Stimulated activated naive CD8-positive, alpha-beta T cell treated with anti-CD3 and anti-CD28 coated beads, Interleukin-15, Interleukin-2, amounts not matched to agents 100 ng/mL and 50 ng/mL, for 24 hours (primary cell): ENCODE data around the gene FBLIM1.

Experiments
- H3K27ac Mint-ChIP-seq: one replicate; pipeline ENCODE4 v1.8.0; 2021; ENCODE audit warnings: mild to moderate bottlenecking, mixed read lengths
- H3K27me3 Mint-ChIP-seq: one replicate; pipeline ENCODE4 v1.8.0; 2021; ENCODE audit warnings: mixed read lengths
- H3K36me3 Mint-ChIP-seq: one replicate; pipeline ENCODE4 v1.8.0; 2021; ENCODE audit warnings: low read depth, mixed read lengths
- H3K4me1 Mint-ChIP-seq: one replicate; pipeline ENCODE4 v1.8.0; 2021; ENCODE audit warnings: low read depth, mixed read lengths
- H3K4me3 Mint-ChIP-seq: one replicate; pipeline ENCODE4 v1.8.0; 2021; ENCODE audit warnings: mild to moderate bottlenecking, mixed read lengths
- H3K9me3 Mint-ChIP-seq: one replicate; pipeline ENCODE4 v1.8.0; 2021; ENCODE audit warnings: mixed read lengths

FBLIM1 gene

GRCh38 chr1:15749399-15750291 is 8.9 kb upstream of the FBLIM1 start:
- H3K4me3 Mint-ChIP-seq: no peak overlapping the region
- no peaks in the 10 kb centered on the region for H3K9me3 Mint-ChIP-seq
- H3K4me1 Mint-ChIP-seq: no peaks in the 10 kb centered on the region
- no peaks in the 10 kb centered on the region for H3K36me3 Mint-ChIP-seq
- no peak overlapping the region for H3K27ac Mint-ChIP-seq
- no peaks in the 10 kb centered on the region for H3K27me3 Mint-ChIP-seq

- Mint-ChIP-seq H3K9me3 (no peaks in the 10 kb centered on the region), H3K27ac (no peak overlapping the region), H3K4me1 (no peaks in the 10 kb centered on the region), H3K27me3 (peaks cover 6% of the 10 kb centered on the region), H3K36me3 (no peaks in the 10 kb centered on the region), H3K4me3 (no peak overlapping the region)
These were observed 7.7 kb upstream of the FBLIM1 start for GRCh38 chr1:15750924-15751323.

- Mint-ChIP-seq H3K27ac (no peak overlapping the region), H3K27me3 (peaks cover 14% of the 10 kb centered on the region), H3K4me1 (peaks cover 6% of the 10 kb centered on the region), H3K36me3 (no peaks in the 10 kb centered on the region), H3K9me3 (no peaks in the 10 kb centered on the region), H3K4me3 (no peak overlapping the region)
These were observed 6.9 kb upstream of the FBLIM1 start for GRCh38 chr1:15751717-15752116.

- Mint-ChIP-seq H3K4me3 (no peak overlapping the region), H3K27ac (no peak overlapping the region)
These were observed 4.8 kb upstream of the FBLIM1 start for GRCh38 chr1:15753776-15754175.

GRCh38 chr1:15755021-15755645 is 3.5 kb upstream of the FBLIM1 start:
- Mint-ChIP-seq H3K27me3 (peaks cover 33% of the 10 kb centered on the region), H3K4me3 (no peak overlapping the region), H3K9me3 (no peaks in the 10 kb centered on the region)

More at GRCh38 chr1:15753776-15754175, 4.8 kb upstream of the FBLIM1 start:
- peaks cover 14% of the 10 kb centered on the region for H3K4me1 Mint-ChIP-seq
- H3K36me3 Mint-ChIP-seq: no peaks in the 10 kb centered on the region
- H3K27me3 Mint-ChIP-seq: peaks cover 28% of the 10 kb centered on the region
- H3K9me3 Mint-ChIP-seq: no peaks in the 10 kb centered on the region

GRCh38 chr1:15755646-15756040 is 3.0 kb upstream of the FBLIM1 start:
- H3K36me3 Mint-ChIP-seq: no peaks in the 10 kb centered on the region
- peaks cover 36% of the 10 kb centered on the region for H3K27me3 Mint-ChIP-seq
- no peak overlapping the region for H3K27ac Mint-ChIP-seq
- H3K4me3 Mint-ChIP-seq: no peak overlapping the region
- H3K4me1 Mint-ChIP-seq: peaks cover 14% of the 10 kb centered on the region
- no peaks in the 10 kb centered on the region for H3K9me3 Mint-ChIP-seq

More at GRCh38 chr1:15755021-15755645, 3.5 kb upstream of the FBLIM1 start:
- Mint-ChIP-seq H3K4me1 (peaks cover 14% of the 10 kb centered on the region), H3K27ac (no peak overlapping the region), H3K36me3 (no peaks in the 10 kb centered on the region)

GRCh38 chr1:15756143-15757015 is 2.2 kb upstream of the FBLIM1 start:
- no peak overlapping the region for H3K27ac Mint-ChIP-seq
- no peaks in the 10 kb centered on the region for H3K9me3 Mint-ChIP-seq
- no peak overlapping the region for H3K4me3 Mint-ChIP-seq
- H3K27me3 Mint-ChIP-seq: peaks cover 43% of the 10 kb centered on the region
- no peaks in the 10 kb centered on the region for H3K36me3 Mint-ChIP-seq
- H3K4me1 Mint-ChIP-seq: peaks cover 14% of the 10 kb centered on the region

- no peaks in the 10 kb centered on the region for H3K36me3 Mint-ChIP-seq
- H3K27ac Mint-ChIP-seq: no peak overlapping the region
- peaks cover 47% of the 10 kb centered on the region for H3K27me3 Mint-ChIP-seq
- peaks cover 14% of the 10 kb centered on the region for H3K4me1 Mint-ChIP-seq
- no peaks in the 10 kb centered on the region for H3K9me3 Mint-ChIP-seq
- no peak overlapping the region for H3K4me3 Mint-ChIP-seq
These were observed 1.5 kb upstream of the FBLIM1 start for GRCh38 chr1:15757016-15757543.

GRCh38 chr1:15757575-15758342 is 836 bp upstream of the FBLIM1 start:
- peaks cover 14% of the 10 kb centered on the region for H3K4me1 Mint-ChIP-seq
- peaks cover 52% of the 10 kb centered on the region for H3K27me3 Mint-ChIP-seq
- H3K27ac Mint-ChIP-seq: no peak overlapping the region
- no peaks in the 10 kb centered on the region for H3K9me3 Mint-ChIP-seq
- no peaks in the 10 kb centered on the region for H3K36me3 Mint-ChIP-seq
- H3K4me3 Mint-ChIP-seq: peak overlapping the region; percentile 39

- H3K4me3 Mint-ChIP-seq: no peak overlapping the region
- H3K27ac Mint-ChIP-seq: no peak overlapping the region
- peaks cover 54% of the 10 kb centered on the region for H3K27me3 Mint-ChIP-seq
These were observed 512 bp downstream of the FBLIM1 start for GRCh38 chr1:15758953-15759661.

GRCh38 chr1:15760520-15761211 is 2.1 kb downstream of the FBLIM1 start:
- H3K9me3 Mint-ChIP-seq: no peaks in the 10 kb centered on the region
- H3K4me3 Mint-ChIP-seq: no peak overlapping the region
- peaks cover 14% of the 10 kb centered on the region for H3K4me1 Mint-ChIP-seq
- no peak overlapping the region for H3K27ac Mint-ChIP-seq
- H3K36me3 Mint-ChIP-seq: no peaks in the 10 kb centered on the region
- peaks cover 52% of the 10 kb centered on the region for H3K27me3 Mint-ChIP-seq

More at GRCh38 chr1:15758953-15759661, 512 bp downstream of the FBLIM1 start:
- H3K4me1 Mint-ChIP-seq: peaks cover 14% of the 10 kb centered on the region
- no peaks in the 10 kb centered on the region for H3K36me3 Mint-ChIP-seq
- no peaks in the 10 kb centered on the region for H3K9me3 Mint-ChIP-seq

GRCh38 chr1:15761366-15762128 is 3.0 kb downstream of the FBLIM1 start:
- H3K27me3 Mint-ChIP-seq: peaks cover 44% of the 10 kb centered on the region

More at GRCh38 chr1:15761366-15762128, 3.0 kb downstream of the FBLIM1 start:
- Mint-ChIP-seq H3K4me3 (no peak overlapping the region), H3K36me3 (no peaks in the 10 kb centered on the region), H3K9me3 (no peaks in the 10 kb centered on the region), H3K27ac (no peak overlapping the region), H3K4me1 (peaks cover 9% of the 10 kb centered on the region)
